GM18499 (cell line): ENCODE results near the gene ARL17A.
"Not testable (repeated sequence)": the region's sequence is repeated elsewhere in the genome, so short reads cannot be mapped to it uniquely, and the experiment has no call there.

Experiments
- ATAC-seq: cut with Tn5 transposase; IDR thresholded peaks from one replicate; pipeline ENCODE4 v1.9.1; 2021; ENCODE audit warnings: moderate number of reproducible peaks; ENCODE audit not compliant: insufficient read depth, unreplicated experiment

ARL17A gene

GRCh38 chr17:46560048-46560447, 19.4 kb downstream of the ARL17A start:
- not testable (repeated sequence) for ATAC-seq

- ATAC-seq: not testable (repeated sequence)
These were observed 20.3 kb downstream of the ARL17A start for GRCh38 chr17:46559155-46559554.

- ATAC-seq: not testable (repeated sequence)
These were observed 30.9 kb downstream of the ARL17A start for GRCh38 chr17:46548607-46549006.

GRCh38 chr17:46534716-46535115, 44.8 kb downstream of the ARL17A start:
- ATAC-seq: not testable (repeated sequence)

- not testable (repeated sequence) for ATAC-seq
These were observed 67.3 kb downstream of the ARL17A start, which contains the start of gene LRRC37A2 for GRCh38 chr17:46512168-46512567. TSS of gene LRRC37A2 (plus strand) at chr17:46512468. CDS start at chr17:46512713, 245 bp downstream.

GRCh38 chr17:46505896-46506295, 73.6 kb downstream of the ARL17A start:
- not testable (repeated sequence) for ATAC-seq

- ATAC-seq: not testable (repeated sequence)
These were observed 79.9 kb downstream of the ARL17A start for GRCh38 chr17:46499437-46500139.

GRCh38 chr17:46492021-46492420, 87.5 kb downstream of the ARL17A start:
- not testable (repeated sequence) for ATAC-seq

GRCh38 chr17:46481310-46481709, 98.2 kb downstream of the ARL17A start:
- not testable (repeated sequence) for ATAC-seq

- not testable (repeated sequence) for ATAC-seq
These were observed 100.7 kb downstream of the ARL17A start for GRCh38 chr17:46478823-46479222.

- ATAC-seq: not testable (repeated sequence)
These were observed 103.9 kb downstream of the ARL17A start for GRCh38 chr17:46475583-46475982.

- not testable (repeated sequence) for ATAC-seq
These were observed 105.0 kb downstream of the ARL17A start for GRCh38 chr17:46474489-46474888.

- ATAC-seq: not testable (repeated sequence)
These were observed 111.9 kb downstream of the ARL17A start for GRCh38 chr17:46467618-46468017.
